ENCODE data around the gene RGPD5. TPM values are rescaled to one million over a fixed set of nuclear protein-coding genes. Genes with fewer than 3 reads are reported as not detected.
"Not testable (repeated sequence)": the region's sequence is repeated elsewhere in the genome, so short reads cannot be mapped to it uniquely, and the experiment has no call there.

RGPD5 gene
- total RNA-seq = 8.2 and 34.5 TPM in 2 replicates
- 4.9 and 9.6 TPM in 2 replicates for polyA plus RNA-seq
- 4.3 and 4.8 TPM in 2 replicates for polyA plus RNA-seq (2012)
- 2.0 and 4.5 TPM in 2 replicates for polyA minus RNA-seq (ENCODE audit: low replicate concordance)

GRCh38 chr2:109794074-109794737, at the start of gene RGPD5:
RGPD5 (plus strand) TSS chr2:109794305; CDS start chr2:109794466, 161 bp downstream.
- not testable (repeated sequence) for H3K9ac ChIP-seq (ENCODE audit: insufficient read depth, low read length)

GRCh38 chr2:109751572-109751971, 42.5 kb upstream of the RGPD5 start:
- H3K4me2 ChIP-seq (ENCODE audit: extremely low read depth, insufficient read depth, low read length); H3K27ac ChIP-seq (ENCODE audit: insufficient read depth, low read length); H3K9me3 ChIP-seq (ENCODE audit: control insufficient read depth, insufficient read depth, low read depth, low read length); H2AFZ ChIP-seq (ENCODE audit: low read length); H3K27me3 ChIP-seq (ENCODE audit: control insufficient read depth, insufficient read depth, low read length); H4K20me1 ChIP-seq (ENCODE audit: control insufficient read depth, extremely low read depth, insufficient read depth, low read length); H3K4me3 ChIP-seq (replicated peaks in 1 of 4; ENCODE audit: control extremely low read depth in 1 of 4, insufficient read depth in 1 of 4, low read depth in 3 of 4, low read length in 4 of 4); DNase-seq (ENCODE audit: low read depth in 2 of 2); H3K4me1 ChIP-seq (ENCODE audit: control insufficient read depth, extremely low read depth, insufficient read depth, low read length); H3K79me2 ChIP-seq (ENCODE audit: control insufficient read depth, insufficient read depth, low read length); H3K9ac ChIP-seq (ENCODE audit: insufficient read depth, low read length); H3K36me3 ChIP-seq (ENCODE audit: control insufficient read depth, insufficient read depth, low read length): not testable (repeated sequence)

More at GRCh38 chr2:109794074-109794737, at the start of gene RGPD5:
- H4K20me1 ChIP-seq (ENCODE audit: control insufficient read depth, extremely low read depth, insufficient read depth, low read length); H3K27me3 ChIP-seq (ENCODE audit: control insufficient read depth, insufficient read depth, low read length); H3K4me1 ChIP-seq (ENCODE audit: control insufficient read depth, extremely low read depth, insufficient read depth, low read length); H2AFZ ChIP-seq (ENCODE audit: low read length); DNase-seq (ENCODE audit: low read depth in 2 of 2); H3K27ac ChIP-seq (ENCODE audit: insufficient read depth, low read length); H3K79me2 ChIP-seq (ENCODE audit: control insufficient read depth, insufficient read depth, low read length); H3K36me3 ChIP-seq (ENCODE audit: control insufficient read depth, insufficient read depth, low read length); H3K4me2 ChIP-seq (ENCODE audit: extremely low read depth, insufficient read depth, low read length); H3K9me3 ChIP-seq (ENCODE audit: control insufficient read depth, insufficient read depth, low read depth, low read length); H3K4me3 ChIP-seq (replicated peaks in 1 of 4; ENCODE audit: control extremely low read depth in 1 of 4, insufficient read depth in 1 of 4, low read depth in 3 of 4, low read length in 4 of 4): not testable (repeated sequence)

- H3K79me2 ChIP-seq (ENCODE audit: control insufficient read depth, insufficient read depth, low read length); H3K27me3 ChIP-seq (ENCODE audit: control insufficient read depth, insufficient read depth, low read length); H4K20me1 ChIP-seq (ENCODE audit: control insufficient read depth, extremely low read depth, insufficient read depth, low read length); H2AFZ ChIP-seq (ENCODE audit: low read length); H3K36me3 ChIP-seq (ENCODE audit: control insufficient read depth, insufficient read depth, low read length); H3K4me2 ChIP-seq (ENCODE audit: extremely low read depth, insufficient read depth, low read length); DNase-seq (ENCODE audit: low read depth in 2 of 2); H3K27ac ChIP-seq (ENCODE audit: insufficient read depth, low read length); H3K4me3 ChIP-seq (replicated peaks in 1 of 4; ENCODE audit: control extremely low read depth in 1 of 4, insufficient read depth in 1 of 4, low read depth in 3 of 4, low read length in 4 of 4); H3K4me1 ChIP-seq (ENCODE audit: control insufficient read depth, extremely low read depth, insufficient read depth, low read length); H3K9ac ChIP-seq (ENCODE audit: insufficient read depth, low read length); H3K9me3 ChIP-seq (ENCODE audit: control insufficient read depth, insufficient read depth, low read depth, low read length): not testable (repeated sequence)
These were observed 36.8 kb upstream of the RGPD5 start for GRCh38 chr2:109757163-109757824.

GRCh38 chr2:109760265-109761042, 33.7 kb upstream of the RGPD5 start:
- H3K36me3 ChIP-seq (ENCODE audit: control insufficient read depth, insufficient read depth, low read length); H2AFZ ChIP-seq (ENCODE audit: low read length); DNase-seq (ENCODE audit: low read depth in 2 of 2); H3K4me3 ChIP-seq (replicated peaks in 1 of 4; ENCODE audit: control extremely low read depth in 1 of 4, insufficient read depth in 1 of 4, low read depth in 3 of 4, low read length in 4 of 4); H3K4me2 ChIP-seq (ENCODE audit: extremely low read depth, insufficient read depth, low read length); H3K79me2 ChIP-seq (ENCODE audit: control insufficient read depth, insufficient read depth, low read length); H3K9ac ChIP-seq (ENCODE audit: insufficient read depth, low read length); H3K27ac ChIP-seq (ENCODE audit: insufficient read depth, low read length); H3K9me3 ChIP-seq (ENCODE audit: control insufficient read depth, insufficient read depth, low read depth, low read length); H4K20me1 ChIP-seq (ENCODE audit: control insufficient read depth, extremely low read depth, insufficient read depth, low read length); H3K27me3 ChIP-seq (ENCODE audit: control insufficient read depth, insufficient read depth, low read length); H3K4me1 ChIP-seq (ENCODE audit: control insufficient read depth, extremely low read depth, insufficient read depth, low read length): not testable (repeated sequence)

- not testable (repeated sequence) for H3K9me3 ChIP-seq (ENCODE audit: control insufficient read depth, insufficient read depth, low read depth, low read length); H3K4me2 ChIP-seq (ENCODE audit: extremely low read depth, insufficient read depth, low read length); H3K4me1 ChIP-seq (ENCODE audit: control insufficient read depth, extremely low read depth, insufficient read depth, low read length); DNase-seq (ENCODE audit: low read depth in 2 of 2); H3K79me2 ChIP-seq (ENCODE audit: control insufficient read depth, insufficient read depth, low read length); H3K36me3 ChIP-seq (ENCODE audit: control insufficient read depth, insufficient read depth, low read length); H3K27ac ChIP-seq (ENCODE audit: insufficient read depth, low read length); H4K20me1 ChIP-seq (ENCODE audit: control insufficient read depth, extremely low read depth, insufficient read depth, low read length); H3K9ac ChIP-seq (ENCODE audit: insufficient read depth, low read length); H3K4me3 ChIP-seq (replicated peaks in 1 of 4; ENCODE audit: control extremely low read depth in 1 of 4, insufficient read depth in 1 of 4, low read depth in 3 of 4, low read length in 4 of 4); H2AFZ ChIP-seq (ENCODE audit: low read length); H3K27me3 ChIP-seq (ENCODE audit: control insufficient read depth, insufficient read depth, low read length)
These were observed 33.1 kb upstream of the RGPD5 start for GRCh38 chr2:109761043-109761454.

- DNase-seq (ENCODE audit: low read depth in 2 of 2); H3K27ac ChIP-seq (ENCODE audit: insufficient read depth, low read length); H3K4me1 ChIP-seq (ENCODE audit: control insufficient read depth, extremely low read depth, insufficient read depth, low read length); H3K27me3 ChIP-seq (ENCODE audit: control insufficient read depth, insufficient read depth, low read length); H3K36me3 ChIP-seq (ENCODE audit: control insufficient read depth, insufficient read depth, low read length); H3K4me2 ChIP-seq (ENCODE audit: extremely low read depth, insufficient read depth, low read length); H3K4me3 ChIP-seq (replicated peaks in 1 of 4; ENCODE audit: control extremely low read depth in 1 of 4, insufficient read depth in 1 of 4, low read depth in 3 of 4, low read length in 4 of 4); H3K79me2 ChIP-seq (ENCODE audit: control insufficient read depth, insufficient read depth, low read length); H4K20me1 ChIP-seq (ENCODE audit: control insufficient read depth, extremely low read depth, insufficient read depth, low read length); H3K9me3 ChIP-seq (ENCODE audit: control insufficient read depth, insufficient read depth, low read depth, low read length); H2AFZ ChIP-seq (ENCODE audit: low read length); H3K9ac ChIP-seq (ENCODE audit: insufficient read depth, low read length): not testable (repeated sequence)
These were observed 32.1 kb upstream of the RGPD5 start for GRCh38 chr2:109761976-109762375.
